PC-3 (cell line): Measurements from ENCODE around the gene CDH4. TPM values are rescaled to one million over a fixed set of nuclear protein-coding genes. Genes with fewer than 3 reads are reported as not detected.

ENCODE experiments used
- ATAC-seq: fragments of 200-7000 bp; cut with Tn5 transposase; 2 replicates; pipeline ENCODE4 v1.9.1; 2020; ENCODE audit warnings: mild to moderate bottlenecking, moderate library complexity
- BruUV-seq: library from RNA; stranded (reverse); fragments of 400-500 nt; replicated peaks from 2 replicates; lab custom pipeline; 2021; lab: Mats Ljungman, UMichigan
- CTCF ChIA-PET: fragments of 300-600 bp; sonication (Branson Sonifier 250); formaldehyde crosslinking; loops from one replicate; lab custom pipeline; 2022; ENCODE audit warnings: antibody characterized with exemption; lab: Charles Lee
- POLR2A ChIA-PET: fragments of 300-600 bp; sonication (Branson Sonifier 250); formaldehyde crosslinking; loops from one replicate; lab custom pipeline; 2022; ENCODE audit warnings: antibody characterized with exemption; ENCODE audit not compliant: unreplicated experiment; lab: Charles Lee
- DNase-seq: peaks from one replicate; pipeline ENCODE4 v3.0.0-alpha.2; 2015
- H2AFZ ChIP-seq: fragments of 300-600 bp; sonication (generic); 2 replicates; pipeline ENCODE4 v1.6.0; 2016; ENCODE audit warnings: antibody characterized with exemption, low read length
- H3F3A ChIP-seq: fragments of 300-600 bp; sonication (generic); one replicate; pipeline ENCODE4 v1.6.0; 2017; ENCODE audit warnings: antibody characterized with exemption, low read length, control low read depth, mild to moderate bottlenecking; ENCODE audit not compliant: unreplicated experiment
- H3K27ac ChIP-seq: fragments of 300-600 bp; sonication (generic); 2 replicates; pipeline ENCODE4 v1.5.1; 2016; ENCODE audit warnings: mild to moderate bottlenecking, low read length
- H3K27me3 ChIP-seq: fragments of 300-600 bp; sonication (generic); 2 replicates; pipeline ENCODE4 v1.6.1; 2016; ENCODE audit warnings: low read length, mixed read lengths
- H3K36me3 ChIP-seq: fragments of 300-600 bp; sonication (generic); 2 replicates; pipeline ENCODE4 v1.6.1; 2016; ENCODE audit warnings: low read depth, mixed run types, low read length, mixed read lengths
- H3K4me1 ChIP-seq: fragments of 300-600 bp; sonication (generic); 2 replicates; pipeline ENCODE4 v1.5.1; 2016; ENCODE audit warnings: low read length; ENCODE audit not compliant: insufficient read depth
- H3K4me2 ChIP-seq: fragments of 300-600 bp; sonication (generic); 2 replicates; pipeline ENCODE4 v1.6.0; 2016; ENCODE audit warnings: low read length
- H3K4me3 ChIP-seq: fragments of 300-600 bp; sonication (generic); 2 replicates; pipeline ENCODE4 v1.5.1; 2016; ENCODE audit warnings: mild to moderate bottlenecking, low read length, mixed read lengths
- H3K79me2 ChIP-seq: fragments of 300-600 bp; sonication (generic); 2 replicates; pipeline ENCODE4 v1.6.1; 2017; ENCODE audit warnings: low read length, mixed read lengths
- H3K9ac ChIP-seq: fragments of 300-600 bp; sonication (generic); 2 replicates; pipeline ENCODE4 v1.6.0; 2016; ENCODE audit warnings: mild to moderate bottlenecking, low read length
- H3K9me2 ChIP-seq: fragments of 300-600 bp; sonication (generic); replicated peaks from 2 replicates; pipeline ENCODE4 v1.6.1; 2016; ENCODE audit warnings: mixed run types, low read length, mixed read lengths
- H3K9me3 ChIP-seq: fragments of 300-600 bp; sonication (generic); 2 replicates; pipeline ENCODE4 v1.6.1; 2016; ENCODE audit warnings: low read length, mixed read lengths
- H4K20me1 ChIP-seq: fragments of 300-600 bp; sonication (generic); 2 replicates; pipeline ENCODE4 v1.6.1; 2016; ENCODE audit warnings: low read length, mixed read lengths
- EZH2 ChIP-seq: fragments of 300-600 bp; sonication (generic); IDR thresholded peaks from one replicate; pipeline ENCODE4 v1.6.1; 2017; ENCODE audit warnings: antibody characterized with exemption, mild to moderate bottlenecking, low read length; ENCODE audit not compliant: unreplicated experiment
- EZH2phosphoT487 ChIP-seq: fragments of 300-600 bp; sonication (generic); IDR thresholded peaks from 2 replicates; pipeline ENCODE4 v1.6.1; 2018; ENCODE audit warnings: mild to moderate bottlenecking, antibody characterized with exemption, low read length, borderline replicate concordance
- intact Hi-C: fragments of 100-400 bp; cut with micrococcal nuclease; formaldehyde crosslinking; loops from 2 replicates; pipeline ENCODE4 v1.9.0; 2023
- total RNA-seq: library from RNA; depleted of rRNA; stranded (reverse); fragments of >200 nt; gene quantifications from 2 replicates; pipeline ENCODE4 v1.2.3, GENCODE V29; 2014
- TF ChIP-seq, protein P1 (sequence below): fragments of 300-600 bp; sonication (generic); conservative IDR thresholded peaks from 2 replicates; pipeline ENCODE4 v1.5.1; 2017; ENCODE audit warnings: antibody characterized with exemption, low read depth, mild to moderate bottlenecking, low read length

Gene CDH4
- total RNA-seq, 1 experiment from 2014 or later = not detected

GRCh38 chr20:61443443-61444126 lies 191.5 kb downstream of the CDH4 start:
- ATAC-seq (no peak), DNase-seq (no peak)
- no peak overlapping the region for H3K9ac ChIP-seq
- no peak for TF ChIP-seq EZH2phosphoT487
- TF ChIP-seq, protein P1, sequence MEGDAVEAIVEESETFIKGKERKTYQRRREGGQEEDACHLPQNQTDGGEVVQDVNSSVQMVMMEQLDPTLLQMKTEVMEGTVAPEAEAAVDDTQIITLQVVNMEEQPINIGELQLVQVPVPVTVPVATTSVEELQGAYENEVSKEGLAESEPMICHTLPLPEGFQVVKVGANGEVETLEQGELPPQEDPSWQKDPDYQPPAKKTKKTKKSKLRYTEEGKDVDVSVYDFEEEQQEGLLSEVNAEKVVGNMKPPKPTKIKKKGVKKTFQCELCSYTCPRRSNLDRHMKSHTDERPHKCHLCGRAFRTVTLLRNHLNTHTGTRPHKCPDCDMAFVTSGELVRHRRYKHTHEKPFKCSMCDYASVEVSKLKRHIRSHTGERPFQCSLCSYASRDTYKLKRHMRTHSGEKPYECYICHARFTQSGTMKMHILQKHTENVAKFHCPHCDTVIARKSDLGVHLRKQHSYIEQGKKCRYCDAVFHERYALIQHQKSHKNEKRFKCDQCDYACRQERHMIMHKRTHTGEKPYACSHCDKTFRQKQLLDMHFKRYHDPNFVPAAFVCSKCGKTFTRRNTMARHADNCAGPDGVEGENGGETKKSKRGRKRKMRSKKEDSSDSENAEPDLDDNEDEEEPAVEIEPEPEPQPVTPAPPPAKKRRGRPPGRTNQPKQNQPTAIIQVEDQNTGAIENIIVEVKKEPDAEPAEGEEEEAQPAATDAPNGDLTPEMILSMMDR = no peak
- no peak for TF ChIP-seq EZH2
- no peaks in the 10 kb centered on the region for H3F3A ChIP-seq
- intact Hi-C loops = no loop called here
- H3K4me2 ChIP-seq = no peak overlapping the region
- no peak overlapping the region for H2AFZ ChIP-seq
- ChIA-PET POLR2A (no interaction called here), CTCF (no interaction called here)
- no peaks in the 10 kb centered on the region for H3K79me2 ChIP-seq
- H3K36me3 ChIP-seq = no peaks in the 10 kb centered on the region
- no peak overlapping the region for H3K27ac ChIP-seq
- H3K4me1 ChIP-seq = no peaks in the 10 kb centered on the region
- peaks cover 23% of the 10 kb centered on the region; the same call in 1 of the 2 replicates for H3K27me3 ChIP-seq
- H3K4me3 ChIP-seq = no peak overlapping the region
- no peaks in the 10 kb centered on the region for H3K9me3 ChIP-seq
- H3K9me2 ChIP-seq = no peaks in the 10 kb centered on the region
- no peaks in the 10 kb centered on the region for H4K20me1 ChIP-seq
- BruUV-seq = no TSS peak

- Histone ChIP-seq H3K4me2 (no peak overlapping the region), H3K36me3 (no peaks in the 10 kb centered on the region), H3K9me3 (no peaks in the 10 kb centered on the region), H2AFZ (no peak overlapping the region), H3K27me3 (peaks cover 26% of the 10 kb centered on the region), H4K20me1 (no peaks in the 10 kb centered on the region), H3K9me2 (no peaks in the 10 kb centered on the region), H3F3A (no peaks in the 10 kb centered on the region), H3K4me3 (no peak overlapping the region), H3K9ac (no peak overlapping the region), H3K4me1 (no peaks in the 10 kb centered on the region), H3K27ac (no peak overlapping the region), H3K79me2 (no peaks in the 10 kb centered on the region)
- CTCF ChIA-PET = no interaction called here
- no peak for DNase-seq
- no peak for TF ChIP-seq EZH2
- TF ChIP-seq, protein P1 = no peak
- no peak for TF ChIP-seq EZH2phosphoT487
- BruUV-seq = no TSS peak
- POLR2A ChIA-PET = no interaction called here
- no peak for ATAC-seq
- intact Hi-C loops = no loop called here
Observed at GRCh38 chr20:61444637-61445036, 192.6 kb downstream of the CDH4 start.

- intact Hi-C loops = no loop called here
- Histone ChIP-seq H3K9me2 (no peaks in the 10 kb centered on the region), H3K9ac (no peak overlapping the region), H3K79me2 (no peaks in the 10 kb centered on the region), H3K9me3 (no peaks in the 10 kb centered on the region), H3F3A (no peaks in the 10 kb centered on the region), H3K27ac (no peak overlapping the region), H2AFZ (no peak overlapping the region), H3K4me3 (no peak overlapping the region), H3K36me3 (no peaks in the 10 kb centered on the region), H4K20me1 (no peaks in the 10 kb centered on the region), H3K4me2 (no peak overlapping the region), H3K4me1 (no peaks in the 10 kb centered on the region), H3K27me3 (peaks cover 26% of the 10 kb centered on the region)
- DNase-seq (no peak), ATAC-seq (no peak)
- TF ChIP-seq EZH2 = no peak
- BruUV-seq = no TSS peak
- CTCF ChIA-PET = no interaction called here
- POLR2A ChIA-PET = no interaction called here
Observed at GRCh38 chr20:61445138-61445537, 193.1 kb downstream of the CDH4 start.
